A549 (cell line): ENCODE data around the gene TMSB15C.

Experiments used
- BHLHE40 ChIP-seq: IDR thresholded peaks from 2 replicates; pipeline ENCODE4 v1.6.1; 2012; ENCODE audit warnings: low read depth, low read length, inconsistent platforms
- ESRRA ChIP-seq: fragments of 150-350 bp; IDR thresholded peaks from 2 replicates; pipeline ENCODE4 v1.6.1; 2014; ENCODE audit warnings: mild to moderate bottlenecking, low read length, borderline replicate concordance
- HDAC2 ChIP-seq: fragments of 200-600 bp; sonication (generic); IDR thresholded peaks from 2 replicates; pipeline ENCODE4 v1.6.1; 2016
- HOXA7 ChIP-seq: fragments of 250-450 bp; sonication (Bioruptor Pico); IDR thresholded peaks from 2 replicates; pipeline ENCODE4 v1.5.0; 2020; ENCODE audit warnings: mild to moderate bottlenecking, moderate library complexity
- KDM5A ChIP-seq: fragments of 200-600 bp; sonication (generic); IDR thresholded peaks from 2 replicates; pipeline ENCODE4 v1.6.1; 2016; ENCODE audit warnings: antibody characterized with exemption, mild to moderate bottlenecking
- MAX ChIP-seq: IDR thresholded peaks from 2 replicates; pipeline ENCODE4 v1.6.1; 2012
- PHF8 ChIP-seq: fragments of 200-600 bp; sonication (generic); IDR thresholded peaks from 2 replicates; pipeline ENCODE4 v1.6.1; 2016; ENCODE audit warnings: low read depth, mild to moderate bottlenecking, antibody characterized with exemption, moderate library complexity, borderline replicate concordance
- POLR2A ChIP-seq: IDR thresholded peaks from 2 replicates; pipeline ENCODE4 v1.6.1; 2012; ENCODE audit warnings: mild to moderate bottlenecking, low read length
- POLR2AphosphoS2 ChIP-seq: conservative IDR thresholded peaks from 2 replicates; pipeline ENCODE4 v1.6.1; 2012; ENCODE audit warnings: low read length, improper control_type of control experiment, inconsistent platforms
- RAD21 ChIP-seq, 2 experiments: fragments of >200 bp in 1 of 2; sonication (Bioruptor Twin) in 1 of 2; formaldehyde crosslinking in 1 of 2; IDR thresholded peaks in 1 of 2; conservative IDR thresholded peaks in 1 of 2; 2 replicates in 1 of 2; 3 replicates in 1 of 2; pipeline ENCODE4 v1.6.1; 2012 to 2018; ENCODE audit warnings: inconsistent platforms in 1 of 2
- RCOR1 ChIP-seq: fragments of 150-350 bp; IDR thresholded peaks from 2 replicates; pipeline ENCODE4 v1.6.1; 2014; ENCODE audit warnings: antibody characterized with exemption, low read length, low read depth
- ZC3H11A ChIP-seq: fragments of 450-650 bp; IDR thresholded peaks from 2 replicates; pipeline ENCODE4 v1.6.1; 2014; ENCODE audit warnings: antibody characterized with exemption, mild to moderate bottlenecking
- TF ChIP-seq, protein P1 (sequence below): fragments of >200 bp; sonication (Bioruptor Twin); formaldehyde crosslinking; IDR thresholded peaks from 3 replicates; pipeline ENCODE4 v1.5.1; 2016

- TF ChIP-seq RAD21 (conservative IDR thresholded peaks at IDR 0.05 in 1 of 2, IDR thresholded peaks at IDR 0.05 in 1 of 2) (no peak), POLR2A (no peak), BHLHE40 (no peak), MAX (no peak), HDAC2 (no peak), POLR2AphosphoS2 (no peak), ZC3H11A (no peak), KDM5A (no peak), PHF8 (no peak), HOXA7 (CRISPR knock-in tag) (no peak), RCOR1 (no peak), ESRRA (no peak)
- TF ChIP-seq, protein P1, sequence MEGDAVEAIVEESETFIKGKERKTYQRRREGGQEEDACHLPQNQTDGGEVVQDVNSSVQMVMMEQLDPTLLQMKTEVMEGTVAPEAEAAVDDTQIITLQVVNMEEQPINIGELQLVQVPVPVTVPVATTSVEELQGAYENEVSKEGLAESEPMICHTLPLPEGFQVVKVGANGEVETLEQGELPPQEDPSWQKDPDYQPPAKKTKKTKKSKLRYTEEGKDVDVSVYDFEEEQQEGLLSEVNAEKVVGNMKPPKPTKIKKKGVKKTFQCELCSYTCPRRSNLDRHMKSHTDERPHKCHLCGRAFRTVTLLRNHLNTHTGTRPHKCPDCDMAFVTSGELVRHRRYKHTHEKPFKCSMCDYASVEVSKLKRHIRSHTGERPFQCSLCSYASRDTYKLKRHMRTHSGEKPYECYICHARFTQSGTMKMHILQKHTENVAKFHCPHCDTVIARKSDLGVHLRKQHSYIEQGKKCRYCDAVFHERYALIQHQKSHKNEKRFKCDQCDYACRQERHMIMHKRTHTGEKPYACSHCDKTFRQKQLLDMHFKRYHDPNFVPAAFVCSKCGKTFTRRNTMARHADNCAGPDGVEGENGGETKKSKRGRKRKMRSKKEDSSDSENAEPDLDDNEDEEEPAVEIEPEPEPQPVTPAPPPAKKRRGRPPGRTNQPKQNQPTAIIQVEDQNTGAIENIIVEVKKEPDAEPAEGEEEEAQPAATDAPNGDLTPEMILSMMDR = no peak
Measured at GRCh38 chrX:104045642-104046041, 30.4 kb downstream of the TMSB15C start.
